HUES64 (cell line): ENCODE results near the gene DKK3.

ENCODE experiments used
- H3K27ac ChIP-seq: 2 replicates; pipeline ENCODE4 v1.7.0; 2013; ENCODE audit warnings: low read depth, low read length, inconsistent platforms
- H3K27me3 ChIP-seq: 2 replicates; pipeline ENCODE4 v1.6.1; 2013; ENCODE audit warnings: mild to moderate bottlenecking, low read length; ENCODE audit not compliant: insufficient read depth
- H3K36me3 ChIP-seq: 2 replicates; pipeline ENCODE4 v1.6.1; 2013; ENCODE audit warnings: mild to moderate bottlenecking, low read length; ENCODE audit not compliant: insufficient read depth
- H3K4me1 ChIP-seq: 2 replicates; pipeline ENCODE4 v1.6.1; 2013; ENCODE audit warnings: mild to moderate bottlenecking, low read length, moderate library complexity; ENCODE audit not compliant: insufficient read depth
- H3K4me3 ChIP-seq: 2 replicates; pipeline ENCODE4 v1.5.1; 2013; ENCODE audit warnings: mild to moderate bottlenecking, low read length, moderate library complexity
- H3K9ac ChIP-seq: 2 replicates; pipeline ENCODE4 v1.6.1; 2013; ENCODE audit warnings: mild to moderate bottlenecking, low read depth, low read length
- H3K9me3 ChIP-seq: 2 replicates; pipeline ENCODE4 v1.6.1; 2013; ENCODE audit warnings: low read depth, low read length; ENCODE audit not compliant: insufficient read depth
- WGBS: fragments of 150-250, 120-280 bp; methylation state at CpG from one replicate; pipeline ENCODE4 v1.1.7; 2013; ENCODE audit warnings: missing lambda C conversion rate; 5-methylcytosine and 5-hydroxymethylcytosine counted together

Gene DKK3

DNA sequence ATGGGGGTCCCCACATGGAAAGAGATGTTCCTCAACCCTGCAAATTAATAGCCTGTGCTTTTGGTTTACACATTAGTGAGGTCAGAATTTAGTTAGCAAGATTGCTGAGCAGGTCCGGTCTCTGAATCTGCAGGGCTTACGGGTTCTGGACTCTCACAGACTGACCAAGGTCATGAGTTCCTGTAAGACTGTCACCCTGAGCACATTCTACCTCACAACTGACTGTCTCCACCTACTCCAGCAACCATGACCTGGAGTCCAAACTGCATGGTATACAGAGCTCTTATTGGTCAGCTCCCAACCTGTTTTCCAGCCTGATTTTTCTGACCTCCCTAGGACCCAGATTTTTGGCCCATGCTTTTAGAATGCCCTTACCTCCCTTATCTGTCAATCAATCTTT, 28.2 kb downstream of the DKK3 start:
- WGBS = 93% methylated on average over 2 of the region's 2 CpGs
- Histone ChIP-seq H3K9ac (no peak overlapping the region), H3K27me3 (no peaks in the 10 kb centered on the region), H3K27ac (no peak overlapping the region), H3K36me3 (no peaks in the 10 kb centered on the region), H3K4me1 (peaks cover 11% of the 10 kb centered on the region; the same call in 1 of the 2 replicates), H3K4me3 (no peak overlapping the region), H3K9me3 (no peaks in the 10 kb centered on the region)

DNA sequence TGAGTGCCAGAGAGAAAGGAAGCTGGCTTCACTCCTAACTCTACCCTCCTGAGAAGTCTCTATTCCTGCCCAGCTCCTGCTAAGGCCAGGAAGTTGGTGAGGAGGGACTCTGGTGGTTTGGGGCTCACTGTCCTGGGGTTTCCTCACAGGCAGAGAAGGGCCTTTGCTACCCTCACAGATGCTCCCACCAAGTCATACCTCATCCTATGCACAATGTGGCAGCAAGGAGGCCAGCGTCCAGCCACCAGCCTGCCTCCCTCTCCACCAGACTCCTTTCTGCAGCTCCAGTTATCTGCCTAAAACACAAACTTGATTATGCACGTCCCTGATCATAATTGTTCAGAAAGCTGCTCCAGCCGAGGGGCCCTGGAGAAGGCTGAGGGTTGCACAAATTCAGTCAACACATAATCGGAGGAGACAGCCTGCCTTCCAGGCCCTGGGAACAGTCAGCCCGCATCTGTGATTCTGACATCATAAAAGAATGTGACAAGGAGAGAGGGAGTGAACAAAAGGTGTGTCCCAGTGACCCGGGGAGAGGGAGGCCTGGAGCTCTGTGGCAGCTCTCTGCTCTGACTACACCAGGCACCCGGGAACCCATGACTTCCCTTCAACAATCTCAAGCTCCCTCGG, 28.8 kb downstream of the DKK3 start:
- H3K4me3 ChIP-seq = no peak overlapping the region
- no peaks in the 10 kb centered on the region for H3K36me3 ChIP-seq
- 84% methylated on average over 8 of the region's 8 CpGs for WGBS
- peaks cover 11% of the 10 kb centered on the region; the same call in 1 of the 2 replicates for H3K4me1 ChIP-seq
- no peak overlapping the region for H3K9ac ChIP-seq
- no peaks in the 10 kb centered on the region for H3K27me3 ChIP-seq
- H3K27ac ChIP-seq = no peak overlapping the region
- H3K9me3 ChIP-seq = no peaks in the 10 kb centered on the region

DNA sequence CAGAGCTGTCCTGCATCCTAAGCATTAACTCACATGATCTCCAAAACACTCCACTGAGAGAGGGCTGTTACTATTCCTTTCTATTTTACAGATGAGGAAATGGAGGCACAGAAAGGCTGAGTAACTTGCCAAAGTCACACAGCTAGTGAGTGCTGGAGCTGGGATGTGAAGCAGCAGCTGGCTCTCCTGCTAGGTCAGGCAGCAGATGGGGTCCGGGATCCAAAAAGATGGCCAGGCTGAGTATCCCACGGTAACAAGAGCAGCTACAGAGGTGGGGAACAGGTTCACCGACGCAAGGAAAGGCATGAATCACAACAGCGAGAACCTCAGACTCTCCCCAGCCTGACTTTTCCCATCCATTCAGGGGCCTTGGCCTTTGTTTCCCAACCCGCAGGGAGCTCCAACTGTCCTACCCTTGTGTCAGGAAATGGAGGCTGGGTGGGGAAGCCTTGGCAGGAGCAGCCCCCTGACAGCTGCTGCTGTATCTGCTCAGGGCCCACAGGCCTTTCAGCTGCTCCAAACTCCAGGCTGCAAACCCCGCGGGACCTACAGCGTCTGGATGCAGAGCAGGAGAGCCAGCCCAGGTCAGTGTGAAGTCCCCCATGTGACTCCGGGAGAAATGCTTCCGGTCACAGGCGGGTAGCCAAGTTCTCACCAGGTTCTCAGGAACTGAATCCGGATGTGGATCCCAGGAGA, 29.5 kb downstream of the DKK3 start:
- Histone ChIP-seq H3K9me3 (no peaks in the 10 kb centered on the region), H3K27me3 (no peaks in the 10 kb centered on the region), H3K36me3 (no peaks in the 10 kb centered on the region), H3K4me1 (peaks cover 11% of the 10 kb centered on the region; the same call in 1 of the 2 replicates), H3K4me3 (no peak overlapping the region), H3K27ac (no peak overlapping the region), H3K9ac (no peak overlapping the region)
- 88% methylated on average over 13 of the region's 13 CpGs for WGBS

GRCh38 chr11:11978098-11978637, 30.3 kb downstream of the DKK3 start:
- Histone ChIP-seq H3K4me3 (no peak overlapping the region), H3K27ac (no peak overlapping the region), H3K4me1 (peaks cover 16% of the 10 kb centered on the region; the same call in 1 of the 2 replicates), H3K9ac (no peak overlapping the region), H3K9me3 (no peaks in the 10 kb centered on the region), H3K27me3 (no peaks in the 10 kb centered on the region), H3K36me3 (no peaks in the 10 kb centered on the region)
- WGBS = 91% methylated on average over 3 of the region's 4 CpGs

DNA sequence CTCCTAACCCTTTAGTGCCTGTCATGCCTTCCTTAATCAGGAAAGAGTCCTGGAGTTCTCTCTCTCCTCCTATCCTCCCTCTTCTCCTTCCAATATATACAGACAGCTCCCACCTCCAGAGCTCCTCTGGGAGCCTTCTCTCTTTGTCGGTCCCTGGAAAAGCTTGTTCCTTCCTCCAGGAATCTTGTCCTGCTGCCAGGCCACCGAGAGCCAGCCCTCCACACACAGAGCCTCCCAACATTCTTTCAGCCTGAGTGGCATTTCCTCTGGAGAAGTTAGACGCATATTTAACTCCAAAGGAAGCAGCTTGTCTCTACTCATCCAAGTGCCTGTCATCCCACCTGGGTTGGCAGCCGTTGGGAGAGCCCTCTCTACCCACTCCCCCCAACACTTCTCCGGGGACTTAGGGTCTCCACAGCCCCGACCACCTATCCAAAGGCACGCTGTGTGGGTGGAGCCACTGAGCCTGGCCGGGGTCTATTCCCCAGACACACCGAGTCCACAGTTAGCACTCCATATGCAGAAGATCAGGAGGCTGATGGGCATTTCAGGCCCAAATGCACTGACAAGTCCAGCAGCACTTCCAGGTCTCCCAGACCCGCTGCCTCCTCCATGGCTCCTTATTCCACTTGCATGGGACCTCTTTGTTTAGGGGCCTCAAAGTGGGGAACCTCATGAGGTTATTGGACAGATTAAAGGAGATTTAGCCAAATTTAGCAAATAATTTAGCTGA, 31.1 kb downstream of the DKK3 start:
- no peak overlapping the region for H3K9ac ChIP-seq
- no peaks in the 10 kb centered on the region for H3K36me3 ChIP-seq
- 69% methylated on average over 10 of the region's 10 CpGs for WGBS
- H3K4me3 ChIP-seq = no peak overlapping the region
- H3K4me1 ChIP-seq = peaks cover 17% of the 10 kb centered on the region; the same call in 1 of the 2 replicates
- no peaks in the 10 kb centered on the region for H3K27me3 ChIP-seq
- H3K27ac ChIP-seq = no peak overlapping the region
- no peaks in the 10 kb centered on the region for H3K9me3 ChIP-seq

- no peak overlapping the region for H3K9ac ChIP-seq
- peaks cover 17% of the 10 kb centered on the region; the same call in 1 of the 2 replicates for H3K4me1 ChIP-seq
- H3K27me3 ChIP-seq = no peaks in the 10 kb centered on the region
- no peaks in the 10 kb centered on the region for H3K9me3 ChIP-seq
- H3K4me3 ChIP-seq = no peak overlapping the region
- WGBS = 80% methylated on average over 6 of the region's 6 CpGs
- H3K27ac ChIP-seq = no peak overlapping the region
- no peaks in the 10 kb centered on the region for H3K36me3 ChIP-seq
Observed at GRCh38 chr11:11976481-11977127, 31.8 kb downstream of the DKK3 start.

GRCh38 chr11:11975201-11976092, 33.0 kb downstream of the DKK3 start:
- H3K27me3 ChIP-seq = no peaks in the 10 kb centered on the region
- no peak overlapping the region for H3K9ac ChIP-seq
- WGBS = 88% methylated on average over 11 of the region's 11 CpGs
- no peak overlapping the region for H3K27ac ChIP-seq
- H3K4me1 ChIP-seq = peaks cover 17% of the 10 kb centered on the region; the same call in 1 of the 2 replicates
- no peak overlapping the region for H3K4me3 ChIP-seq
- H3K36me3 ChIP-seq = no peaks in the 10 kb centered on the region
- no peaks in the 10 kb centered on the region for H3K9me3 ChIP-seq

DNA sequence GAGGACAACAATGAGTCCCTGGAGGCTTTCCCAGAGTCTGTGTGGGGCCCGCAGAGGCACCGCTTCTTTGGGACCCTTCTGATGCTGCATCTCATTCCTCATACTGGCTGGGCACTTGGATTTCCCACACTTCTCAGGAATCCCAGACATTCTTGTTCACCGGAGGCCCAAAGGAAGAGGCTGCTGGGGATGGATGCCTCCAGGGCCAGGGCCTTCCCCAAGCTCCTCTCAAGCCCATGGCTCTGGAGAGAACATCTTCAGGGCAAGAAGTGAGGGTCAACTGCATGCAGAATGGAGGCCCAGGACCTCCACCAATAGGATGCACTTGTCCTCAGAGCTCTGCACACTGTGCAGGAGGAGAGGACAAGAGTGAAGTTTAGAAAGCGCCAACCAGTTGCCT, 34.6 kb downstream of the DKK3 start:
- no peak overlapping the region for H3K4me3 ChIP-seq
- 94% methylated on average over 4 of the region's 4 CpGs for WGBS
- peaks cover 17% of the 10 kb centered on the region; the same call in 1 of the 2 replicates for H3K4me1 ChIP-seq
- H3K9ac ChIP-seq = no peak overlapping the region
- no peaks in the 10 kb centered on the region for H3K27me3 ChIP-seq
- no peak overlapping the region for H3K27ac ChIP-seq
- no peaks in the 10 kb centered on the region for H3K9me3 ChIP-seq
- H3K36me3 ChIP-seq = no peaks in the 10 kb centered on the region

GRCh38 chr11:11973361-11973800, 35.0 kb downstream of the DKK3 start:
- no peaks in the 10 kb centered on the region for H3K36me3 ChIP-seq

GRCh38 chr11:11972730-11973341, 35.6 kb downstream of the DKK3 start:
- Histone ChIP-seq H3K4me3 (no peak overlapping the region), H3K9ac (no peak overlapping the region), H3K36me3 (no peaks in the 10 kb centered on the region), H3K9me3 (no peaks in the 10 kb centered on the region), H3K27me3 (no peaks in the 10 kb centered on the region), H3K27ac (no peak overlapping the region), H3K4me1 (peaks cover 17% of the 10 kb centered on the region; the same call in 1 of the 2 replicates)
- WGBS = 74% methylated on average over 3 of the region's 3 CpGs

More at GRCh38 chr11:11973361-11973800, 35.0 kb downstream of the DKK3 start:
- Histone ChIP-seq H3K27ac (no peak overlapping the region), H3K9ac (no peak overlapping the region), H3K27me3 (no peaks in the 10 kb centered on the region), H3K4me3 (no peak overlapping the region), H3K4me1 (peaks cover 17% of the 10 kb centered on the region; the same call in 1 of the 2 replicates), H3K9me3 (no peaks in the 10 kb centered on the region)
- 75% methylated on average over 8 of the region's 8 CpGs for WGBS
